Activated CD8-positive, alpha-beta memory T cell treated with anti-CD3 and anti-CD28 coated beads, Interleukin-2, amount 50 U/mL, for 1 hour (primary cell): ENCODE measurements around the gene TSPEAR.
"Not testable (repeated sequence)": the region's sequence is repeated elsewhere in the genome, so short reads cannot be mapped to it uniquely, and the experiment has no call there.

ENCODE experiments used
- DNase-seq: peaks from one replicate; pipeline ENCODE4 v3.0.0-alpha.2; 2020; ENCODE audit errors: extremely low read depth

Gene TSPEAR

DNA sequence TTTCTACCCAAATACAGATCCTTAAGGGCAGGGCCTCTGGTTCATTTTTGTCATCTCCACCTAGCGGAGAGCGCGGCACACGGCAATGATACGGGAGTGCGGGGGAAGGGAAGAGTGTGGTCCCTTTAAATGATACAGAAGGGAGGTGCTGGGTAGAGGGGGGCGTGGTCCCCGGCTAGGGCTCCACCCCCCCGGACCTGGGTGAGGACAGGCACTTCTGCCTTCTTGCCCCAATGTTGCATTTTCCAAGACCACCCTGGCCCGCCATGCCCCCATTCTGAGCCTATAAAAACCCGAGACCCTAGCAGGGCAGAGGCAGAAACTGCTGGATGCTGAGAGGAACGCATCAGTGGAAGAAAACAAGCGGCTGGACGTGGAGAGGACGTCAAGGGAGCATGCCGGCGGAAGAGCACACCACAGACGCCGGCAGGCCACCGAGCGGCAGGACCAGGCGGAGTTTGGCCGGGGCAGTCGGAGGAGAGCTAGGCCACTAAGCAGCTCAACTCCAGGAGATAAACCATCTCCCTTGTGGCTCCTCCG is 226.0 kb downstream of the TSPEAR start:
- DNase-seq: peak; percentile 7

DNA sequence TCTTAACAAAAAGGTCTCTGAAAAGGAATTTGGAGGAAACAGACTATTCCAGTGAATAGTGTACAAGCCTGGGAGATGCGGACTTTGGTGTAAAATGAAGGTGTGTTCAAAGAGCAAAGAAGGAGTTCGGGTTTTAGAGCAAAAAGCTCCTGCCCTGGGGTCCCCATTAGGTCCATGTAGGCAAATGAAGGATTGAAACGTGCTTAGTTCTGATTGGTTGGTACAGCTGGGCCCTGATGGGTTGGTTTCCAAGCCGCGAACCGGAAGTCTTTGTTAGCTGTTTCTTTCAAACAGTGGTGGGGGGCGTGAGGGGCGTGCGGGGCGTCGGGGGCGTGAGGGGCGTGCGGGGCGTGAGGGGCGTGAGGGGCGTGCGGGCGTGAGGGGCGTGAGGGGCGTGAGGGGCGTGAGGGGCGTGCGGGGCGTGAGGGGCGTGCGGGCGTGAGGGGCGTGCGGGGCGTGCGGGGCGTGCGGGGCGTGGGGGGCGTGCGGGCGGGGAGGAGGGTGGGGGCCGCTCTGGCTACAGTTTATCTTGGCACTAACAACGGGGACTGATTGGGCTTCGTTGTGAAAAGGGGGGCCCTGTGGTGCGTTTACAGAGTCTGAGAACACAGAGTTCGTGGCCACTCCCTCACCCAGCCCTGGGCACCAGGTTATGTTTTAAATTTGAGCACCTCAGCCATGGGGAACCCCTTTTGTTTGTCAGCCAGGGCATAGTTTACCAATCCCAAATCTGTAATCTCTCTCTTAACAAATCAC is 226.7 kb downstream of the TSPEAR start:
- DNase-seq: no peak

GRCh38 chr21:44483288-44484237 is 227.8 kb downstream of the TSPEAR start:
- no peak for DNase-seq

DNA sequence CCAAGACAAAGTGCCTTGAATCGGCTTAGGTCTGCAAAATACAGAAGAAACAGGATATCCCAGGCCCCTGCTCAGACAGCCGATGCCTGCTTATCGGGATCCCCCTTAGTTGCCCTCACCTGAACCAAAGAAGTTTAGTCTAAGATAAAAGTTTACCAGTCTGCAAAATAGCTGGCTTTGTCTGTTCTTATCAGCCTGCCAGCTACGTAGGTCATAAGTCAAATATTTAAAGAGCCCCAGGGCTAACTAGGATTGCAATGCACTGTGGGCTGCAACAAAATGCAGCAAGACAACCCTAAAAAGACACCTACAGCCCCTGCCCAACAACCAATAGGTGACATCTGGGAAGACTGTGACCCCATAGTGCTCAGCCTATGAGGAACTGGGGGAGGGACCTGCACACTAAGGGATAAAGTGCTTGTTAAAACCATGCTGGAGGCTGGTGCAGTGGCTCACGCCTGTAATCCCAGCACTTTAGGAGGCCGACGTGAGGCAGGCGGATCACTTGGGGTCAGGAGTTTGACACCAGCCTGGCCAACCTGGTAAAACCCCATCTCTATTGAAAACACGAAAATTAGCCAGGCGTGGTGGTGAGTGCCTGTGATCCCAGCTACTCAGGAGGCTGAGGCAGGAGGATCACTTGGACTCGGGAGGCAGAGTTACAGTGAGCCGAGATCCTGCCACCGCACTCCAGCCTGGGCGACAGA is 228.6 kb downstream of the TSPEAR start:
- no peak for DNase-seq

DNA sequence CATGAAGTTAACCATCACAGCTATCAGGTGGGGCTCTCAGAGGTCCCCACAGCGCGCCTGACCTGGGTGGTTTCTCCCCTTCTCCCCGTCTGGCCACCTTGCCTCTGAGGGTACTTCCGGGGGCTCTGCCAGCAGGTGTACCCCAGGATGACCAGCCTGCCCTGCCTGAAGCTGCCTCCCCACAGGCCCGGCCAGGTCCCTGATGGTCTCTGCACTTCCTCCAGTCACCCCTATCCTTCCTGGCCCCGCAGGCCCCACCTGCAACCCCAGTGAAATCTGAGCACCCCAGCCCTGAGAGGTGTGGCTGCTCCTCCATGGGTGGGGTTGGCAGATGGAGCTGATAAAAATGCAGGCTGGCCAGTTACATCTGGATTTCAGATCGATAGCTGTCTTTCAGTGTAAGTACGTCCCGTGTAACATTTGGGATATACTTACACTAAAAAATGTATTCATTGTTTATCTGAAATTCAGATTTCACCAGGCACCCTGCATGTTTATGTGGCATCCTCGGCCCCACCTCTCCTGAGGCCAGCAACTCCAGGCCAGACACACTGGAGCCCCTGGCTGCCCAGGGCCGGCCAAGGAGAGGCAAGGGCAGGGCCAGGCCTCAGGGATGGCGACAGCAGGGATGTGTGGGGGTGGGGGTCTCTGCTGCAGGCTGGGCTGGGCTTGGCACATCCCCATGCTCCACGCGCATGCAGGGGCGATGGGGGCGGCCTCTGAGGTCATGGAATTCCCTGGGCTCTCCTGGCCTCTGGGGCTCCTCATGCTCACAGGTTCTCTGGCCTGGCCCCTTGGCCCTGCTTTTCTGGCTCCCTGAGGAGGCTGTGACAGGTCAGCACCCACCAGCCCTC is 230.9 kb downstream of the TSPEAR start:
- no peak for DNase-seq

DNA sequence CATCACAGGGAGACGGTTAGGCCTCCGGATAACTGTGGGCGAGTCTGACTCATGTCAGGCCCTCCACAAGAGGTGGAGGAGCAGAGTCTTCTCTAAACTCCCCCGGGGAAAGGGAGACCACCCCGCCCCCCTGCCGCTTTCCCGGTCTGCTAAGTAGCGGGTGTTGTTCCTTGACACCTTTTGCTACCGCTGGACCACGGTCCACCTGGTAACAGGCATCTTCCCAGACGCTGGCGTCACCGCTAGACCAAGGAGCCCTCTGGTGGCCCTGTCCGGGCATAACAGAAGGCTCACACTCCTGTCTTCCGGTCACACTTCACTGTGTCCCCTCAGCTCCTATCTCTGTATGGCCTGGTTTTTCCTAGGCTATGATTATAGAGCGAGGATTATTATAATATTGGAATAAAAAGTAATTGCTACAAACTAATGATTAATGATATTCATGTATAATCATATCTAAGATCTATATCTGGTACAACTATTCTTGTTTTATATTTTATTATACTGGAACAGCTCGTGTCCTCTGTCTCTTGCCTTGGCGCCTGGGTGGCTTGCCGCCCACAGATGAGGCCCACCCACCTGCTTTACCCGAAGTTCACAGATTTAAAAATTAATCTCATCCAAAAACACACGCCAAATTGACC is 231.7 kb downstream of the TSPEAR start:
- DNase-seq: not testable (repeated sequence)

DNA sequence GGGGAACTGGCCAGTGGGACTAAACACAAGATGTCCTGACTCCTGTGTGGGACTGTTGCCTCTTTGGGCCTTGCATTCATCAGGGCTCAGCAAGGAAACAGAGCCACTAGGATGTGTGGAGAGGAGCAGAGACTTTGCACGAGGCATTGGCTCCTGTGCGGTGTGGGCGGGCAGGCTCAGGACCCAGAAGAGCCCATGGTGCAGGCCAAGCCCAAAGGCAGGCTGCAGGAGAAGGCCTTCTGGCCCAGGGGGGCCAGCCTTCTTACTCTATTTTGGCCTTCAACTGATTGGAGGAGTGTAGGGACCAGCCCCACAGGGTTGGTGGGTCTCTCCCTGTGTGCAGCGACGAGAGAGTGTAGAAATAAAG is 232.6 kb downstream of the TSPEAR start:
- DNase-seq: no peak

- DNase-seq: no peak
These were observed 233.1 kb downstream of the TSPEAR start for GRCh38 chr21:44478124-44478800.

DNA sequence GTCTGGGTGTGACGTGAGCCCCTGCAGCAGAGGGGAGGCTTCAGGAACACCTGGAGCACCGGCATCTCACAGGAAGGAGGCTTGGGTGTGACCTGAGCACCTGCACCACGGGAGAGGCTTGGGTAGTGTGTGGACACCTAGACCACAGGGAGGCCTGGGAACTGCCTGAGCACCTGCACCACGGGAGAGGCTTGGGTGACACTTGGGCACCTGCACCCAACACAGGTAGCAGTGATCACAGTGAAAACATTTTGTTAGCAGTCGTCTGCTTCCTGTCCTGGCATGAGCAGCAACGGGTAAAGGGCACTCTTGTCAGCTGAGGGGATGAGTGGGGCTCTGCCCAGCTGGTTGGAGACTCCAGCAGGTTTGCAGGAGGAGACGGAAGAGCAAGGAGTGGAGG is 233.7 kb downstream of the TSPEAR start:
- DNase-seq: no peak

- DNase-seq: no peak
These were observed 234.2 kb downstream of the TSPEAR start for GRCh38 chr21:44477131-44477530.

- no peak for DNase-seq
These were observed 236.0 kb downstream of the TSPEAR start for GRCh38 chr21:44475266-44475845.

DNA sequence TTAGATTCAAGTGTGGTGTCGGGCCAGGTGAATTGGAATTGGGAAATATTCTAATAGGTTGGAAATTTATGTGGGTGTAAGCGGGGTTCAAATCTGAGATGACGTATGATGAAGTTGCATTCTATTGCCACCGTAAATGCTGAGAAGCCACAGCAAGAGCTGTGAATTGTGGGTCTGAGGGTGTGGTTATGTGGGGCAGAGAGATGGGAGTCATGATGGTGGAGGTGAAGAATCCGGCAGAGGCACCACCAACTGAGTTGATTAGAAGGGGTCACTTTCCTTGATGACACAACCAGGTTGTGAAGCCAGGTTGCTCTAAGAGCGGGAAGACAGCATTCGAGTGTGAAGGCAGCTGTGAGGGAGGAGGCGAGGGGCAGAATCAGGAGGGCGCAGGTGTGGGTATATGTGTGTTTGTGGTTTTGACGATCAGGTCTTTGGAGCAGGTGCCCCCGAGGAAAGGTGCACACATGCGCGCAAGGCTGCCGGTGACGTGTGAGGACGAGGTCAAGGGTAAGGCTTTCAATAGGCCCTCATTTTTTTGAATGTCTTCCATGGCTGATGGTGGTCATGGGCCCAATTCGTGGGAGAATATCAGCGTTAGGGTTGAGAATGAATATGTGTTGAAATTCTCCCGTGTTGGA is 237.3 kb downstream of the TSPEAR start:
- DNase-seq: no peak

DNA sequence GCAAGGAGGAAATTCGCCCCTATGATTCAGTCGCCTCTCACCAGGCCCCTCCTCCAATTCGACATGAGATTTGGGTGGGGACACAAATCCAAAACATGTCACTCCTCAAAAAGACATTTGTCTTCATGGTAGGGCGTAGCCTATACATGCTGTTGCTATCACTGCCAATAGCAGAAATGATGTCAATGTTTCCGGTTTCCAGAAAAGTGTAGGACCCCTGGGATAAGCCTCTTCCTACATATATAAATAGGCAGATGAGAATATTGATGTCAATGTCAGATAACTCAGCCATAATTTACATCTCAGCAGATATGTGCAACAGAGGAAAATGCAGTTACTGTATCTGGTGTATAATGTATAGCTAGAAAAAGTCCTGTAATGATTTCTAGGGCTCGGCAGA is 239.4 kb downstream of the TSPEAR start:
- no peak for DNase-seq

DNA sequence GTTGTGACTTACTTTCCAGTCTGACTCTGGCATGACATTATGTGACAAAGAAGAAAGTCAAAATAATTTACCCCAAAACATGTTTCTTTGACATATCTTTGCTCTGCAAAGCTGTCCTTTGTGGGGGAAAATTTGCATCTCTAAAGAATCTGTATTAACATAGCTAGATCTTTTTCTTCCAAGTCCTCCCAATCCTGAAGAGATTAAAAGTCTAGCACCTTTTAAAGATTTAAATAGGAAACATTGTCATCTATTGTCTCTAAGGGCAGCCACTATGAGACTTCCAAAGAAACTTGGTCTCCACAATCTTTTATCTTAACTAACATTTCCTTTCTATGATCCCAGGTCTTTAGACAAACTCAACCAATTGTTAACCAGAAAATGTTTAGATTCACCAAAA is 240.0 kb downstream of the TSPEAR start:
- DNase-seq: no peak

DNA sequence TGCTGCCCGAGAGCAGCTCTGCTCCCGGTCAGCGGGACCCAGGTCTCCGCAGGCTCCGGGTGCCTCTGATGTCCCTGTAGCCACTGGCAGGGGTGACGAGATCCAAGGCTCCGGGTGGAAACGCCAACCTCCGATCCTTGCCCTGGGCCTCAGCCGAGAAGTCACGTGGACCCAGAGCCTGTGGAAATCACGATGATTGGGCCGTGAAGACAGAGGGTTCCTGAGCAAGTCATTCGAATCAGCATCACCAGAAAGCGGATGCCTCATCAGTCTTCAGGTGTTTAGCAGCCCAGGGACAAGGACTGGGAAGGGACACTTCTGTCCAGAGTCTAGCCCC is 243.5 kb downstream of the TSPEAR start:
- DNase-seq: no peak

DNA sequence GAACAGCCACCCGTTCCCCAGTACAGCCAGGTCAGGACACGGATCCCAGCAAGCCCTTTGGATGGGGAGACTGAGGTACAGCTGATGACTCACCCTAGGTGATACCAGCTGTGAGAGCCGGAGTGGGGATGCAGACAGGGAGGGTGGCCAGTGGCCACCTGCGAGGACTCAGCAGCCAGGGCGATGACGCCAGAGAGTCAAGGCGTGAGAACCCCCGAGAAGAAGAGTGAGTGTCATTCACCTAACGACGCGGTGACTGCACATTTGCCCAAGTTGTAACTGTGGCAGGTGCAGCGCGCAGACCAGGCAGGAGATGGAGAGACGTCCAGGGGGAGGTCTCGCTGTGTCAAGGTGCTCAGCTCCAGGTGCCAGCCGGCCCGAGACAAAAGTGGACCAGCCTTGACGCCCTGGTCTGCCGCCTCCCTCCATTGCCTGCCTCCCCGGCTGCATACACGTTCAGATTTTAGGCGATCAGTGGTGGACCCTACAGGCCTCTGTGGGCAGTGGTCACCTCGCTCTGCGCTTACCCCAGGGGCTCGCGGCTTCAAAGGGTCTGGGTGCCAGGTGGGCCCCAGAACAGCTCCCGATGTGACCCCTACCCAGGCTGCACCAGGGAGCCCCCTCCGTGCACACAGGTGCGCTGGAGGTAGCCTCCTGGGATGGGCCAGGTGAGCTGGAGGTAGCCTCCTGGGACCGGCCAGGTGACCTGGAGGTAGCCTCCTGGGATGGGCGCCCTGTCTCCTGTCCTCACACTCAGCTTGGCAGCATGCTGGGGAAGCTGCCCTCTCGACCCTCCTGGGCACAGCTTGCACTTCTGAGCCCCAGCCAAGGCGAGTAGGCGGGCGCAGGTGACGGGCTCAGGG is 244.1 kb downstream of the TSPEAR start:
- DNase-seq: no peak

GRCh38 chr21:44466351-44466954 is 244.9 kb downstream of the TSPEAR start:
- no peak for DNase-seq

DNA sequence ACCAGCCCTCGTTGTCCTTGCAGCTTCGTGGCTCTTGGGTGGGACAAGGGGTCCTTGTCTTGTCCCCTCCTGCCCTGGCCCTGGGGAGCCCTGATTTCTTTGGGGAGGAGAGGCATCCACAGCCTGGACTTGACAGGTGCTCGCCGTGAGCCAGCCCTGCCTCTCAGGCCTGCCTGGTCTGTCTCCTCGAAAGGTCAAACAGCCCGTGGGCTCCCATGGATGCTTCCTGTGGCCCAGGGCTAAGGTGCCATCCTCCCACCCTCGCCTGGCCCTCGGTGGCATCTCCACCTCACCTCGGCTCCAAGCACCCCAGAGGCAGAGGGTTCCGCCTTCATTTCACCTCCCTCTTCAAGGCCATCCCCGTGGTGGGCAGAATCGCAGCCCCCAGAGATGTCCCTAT is 247.0 kb downstream of the TSPEAR start:
- no peak for DNase-seq
